Panc1 (cell line): ENCODE measurements around the gene C2orf69. TPM values are rescaled to one million over a fixed set of nuclear protein-coding genes. Genes with fewer than 3 reads are reported as not detected.

Experiments used
- ATAC-seq: fragments of 200-7000 bp; cut with Tn5 transposase; 2 replicates; pipeline ENCODE4 v1.9.1; 2020; ENCODE audit warnings: mild to moderate bottlenecking, moderate library complexity
- Bru-seq: library from RNA; stranded (reverse); fragments of 400-500 nt; gene quantifications from one replicate; lab custom pipeline; 2021; lab: Mats Ljungman, UMichigan
- BruChase-seq, 2 experiments: library from RNA; stranded (reverse); fragments of 400-500 nt; gene quantifications; one replicate each; lab custom pipeline; 2021; lab: Mats Ljungman, UMichigan
- BruUV-seq: library from RNA; stranded (reverse); fragments of 400-500 nt; replicated peaks from 2 replicates; lab custom pipeline; 2021; lab: Mats Ljungman, UMichigan
- CTCF ChIA-PET: fragments of 300-600 bp; sonication (Branson Sonifier 250); formaldehyde crosslinking; loops from one replicate; lab custom pipeline; 2022; ENCODE audit warnings: antibody characterized with exemption; lab: Charles Lee
- POLR2A ChIA-PET: fragments of 300-600 bp; sonication (Branson Sonifier 250); formaldehyde crosslinking; loops from one replicate; lab custom pipeline; 2022; ENCODE audit warnings: antibody characterized with exemption; lab: Charles Lee
- DNase-seq: peaks from one replicate; pipeline ENCODE4 v3.0.0-alpha.2; 2010; ENCODE audit warnings: low read depth, low spot score
- H3K27ac ChIP-seq: 2 replicates; pipeline ENCODE4 v1.5.1; 2011; ENCODE audit warnings: mild to moderate bottlenecking, low read length, inconsistent platforms
- H3K27me3 ChIP-seq: fragments of 200-500 bp; sonication (Bioruptor generic); 2 replicates; pipeline ENCODE4 v1.6.0; 2014; ENCODE audit warnings: low read length, inconsistent platforms; ENCODE audit not compliant: control insufficient read depth, insufficient read depth
- H3K36me3 ChIP-seq: fragments of 200-500 bp; sonication (Bioruptor generic); 2 replicates; pipeline ENCODE4 v1.5.1; 2014; ENCODE audit warnings: inconsistent platforms, mild to moderate bottlenecking, low read length, moderate library complexity; ENCODE audit not compliant: control insufficient read depth, insufficient read depth
- H3K4me1 ChIP-seq: 2 replicates; pipeline ENCODE4 v1.5.1; 2011; ENCODE audit warnings: inconsistent platforms, mild to moderate bottlenecking, low read length, moderate library complexity; ENCODE audit not compliant: control insufficient read depth, insufficient read depth
- H3K4me3 ChIP-seq, 2 experiments: 2 replicates each; pipeline ENCODE4 v1.5.1; 2011 to 2012; ENCODE audit warnings: low read depth in 2 of 2, low read length in 2 of 2, mild to moderate bottlenecking in 2 of 2, inconsistent platforms in 1 of 2, moderate library complexity in 1 of 2
- H3K9me3 ChIP-seq: fragments of 200-500 bp; sonication (Bioruptor generic); 2 replicates; pipeline ENCODE4 v1.5.1; 2014; ENCODE audit warnings: low read depth, mild to moderate bottlenecking, inconsistent platforms, low read length, moderate library complexity; ENCODE audit not compliant: control insufficient read depth, insufficient read depth
- POLR2AphosphoS5 ChIP-seq: IDR thresholded peaks from 2 replicates; pipeline ENCODE4 v1.6.1; 2012; ENCODE audit warnings: mild to moderate bottlenecking, low read depth, low read length, moderate library complexity
- SIN3A ChIP-seq: IDR thresholded peaks from 2 replicates; pipeline ENCODE4 v1.6.1; 2012; ENCODE audit warnings: low read depth, mild to moderate bottlenecking, low read length, moderate library complexity, borderline replicate concordance; ENCODE audit not compliant: insufficient read depth
- TCF7L2 ChIP-seq: IDR thresholded peaks from 2 replicates; pipeline ENCODE4 v1.6.1; 2011; ENCODE audit warnings: mild to moderate bottlenecking, low read depth, low read length, inconsistent platforms
- in situ Hi-C: cut with HindIII; loops from 2 replicates; pipeline ENCODE4 v1.10.0; 2016; ENCODE audit warnings: low sequenced_read_pairs, low pct_unique_long_range_greater_than_20kb
- intact Hi-C: fragments of 100-400 bp; cut with micrococcal nuclease; formaldehyde crosslinking; loops from one replicate; pipeline ENCODE4 v1.10.0; 2022; ENCODE audit not compliant: unreplicated experiment
- long read RNA-seq: library from polyadenylated mRNA; unstranded; transcript quantifications from one replicate; pipeline ENCODE4 v2.0.0, GENCODE V29; 2021; ENCODE audit not compliant: unreplicated experiment
- polyA plus RNA-seq: library from polyadenylated mRNA; unstranded; fragments of >200 nt; gene quantifications from one replicate; pipeline ENCODE4 v1.2.1, GENCODE V29; 2012; ENCODE audit warnings: missing spikeins; ENCODE audit not compliant: insufficient read length
- total RNA-seq: library from RNA; stranded (reverse); gene quantifications from one replicate; pipeline ENCODE4 v1.2.1, GENCODE V29; 2021; ENCODE audit not compliant: unreplicated experiment
- TF ChIP-seq, protein P1 (sequence below), 2 experiments: IDR thresholded peaks; 2 replicates each; pipeline ENCODE4 v1.6.1; 2011 to 2012; ENCODE audit warnings: low read depth in 2 of 2, control low read depth in 1 of 2, low read length in 1 of 2, mild to moderate bottlenecking in 1 of 2, moderate library complexity in 1 of 2; ENCODE audit not compliant: insufficient read depth in 1 of 2
- TF ChIP-seq, protein P2 (sequence below): fragments of 450-650 bp; IDR thresholded peaks from 2 replicates; pipeline ENCODE4 v1.5.1; 2017; ENCODE audit warnings: mild to moderate bottlenecking

Gene C2orf69, protein sequence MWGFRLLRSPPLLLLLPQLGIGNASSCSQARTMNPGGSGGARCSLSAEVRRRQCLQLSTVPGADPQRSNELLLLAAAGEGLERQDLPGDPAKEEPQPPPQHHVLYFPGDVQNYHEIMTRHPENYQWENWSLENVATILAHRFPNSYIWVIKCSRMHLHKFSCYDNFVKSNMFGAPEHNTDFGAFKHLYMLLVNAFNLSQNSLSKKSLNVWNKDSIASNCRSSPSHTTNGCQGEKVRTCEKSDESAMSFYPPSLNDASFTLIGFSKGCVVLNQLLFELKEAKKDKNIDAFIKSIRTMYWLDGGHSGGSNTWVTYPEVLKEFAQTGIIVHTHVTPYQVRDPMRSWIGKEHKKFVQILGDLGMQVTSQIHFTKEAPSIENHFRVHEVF
- total RNA-seq (21.8 TPM), Bru-seq, nascent RNA (percentile 93 among the genes with signal in this experiment), BruChase-seq, experiment 1, labeled RNA remaining after a 2-hour chase (percentile 95 among the genes with signal in this experiment), BruChase-seq, experiment 2, labeled RNA remaining after a 6-hour chase (percentile 82 among the genes with signal in this experiment)
- polyA plus RNA-seq: 13.0 TPM
- long read RNA-seq, transcript C2orf69-201 (2 exons, 3,728 nt): major isoform, 71 of 75 reads
- long read RNA-seq, partial matches to known transcripts: 1 of 75 reads
- long read RNA-seq, other reads (novel, unspliced or antisense): 3 of 75 reads

DNA sequence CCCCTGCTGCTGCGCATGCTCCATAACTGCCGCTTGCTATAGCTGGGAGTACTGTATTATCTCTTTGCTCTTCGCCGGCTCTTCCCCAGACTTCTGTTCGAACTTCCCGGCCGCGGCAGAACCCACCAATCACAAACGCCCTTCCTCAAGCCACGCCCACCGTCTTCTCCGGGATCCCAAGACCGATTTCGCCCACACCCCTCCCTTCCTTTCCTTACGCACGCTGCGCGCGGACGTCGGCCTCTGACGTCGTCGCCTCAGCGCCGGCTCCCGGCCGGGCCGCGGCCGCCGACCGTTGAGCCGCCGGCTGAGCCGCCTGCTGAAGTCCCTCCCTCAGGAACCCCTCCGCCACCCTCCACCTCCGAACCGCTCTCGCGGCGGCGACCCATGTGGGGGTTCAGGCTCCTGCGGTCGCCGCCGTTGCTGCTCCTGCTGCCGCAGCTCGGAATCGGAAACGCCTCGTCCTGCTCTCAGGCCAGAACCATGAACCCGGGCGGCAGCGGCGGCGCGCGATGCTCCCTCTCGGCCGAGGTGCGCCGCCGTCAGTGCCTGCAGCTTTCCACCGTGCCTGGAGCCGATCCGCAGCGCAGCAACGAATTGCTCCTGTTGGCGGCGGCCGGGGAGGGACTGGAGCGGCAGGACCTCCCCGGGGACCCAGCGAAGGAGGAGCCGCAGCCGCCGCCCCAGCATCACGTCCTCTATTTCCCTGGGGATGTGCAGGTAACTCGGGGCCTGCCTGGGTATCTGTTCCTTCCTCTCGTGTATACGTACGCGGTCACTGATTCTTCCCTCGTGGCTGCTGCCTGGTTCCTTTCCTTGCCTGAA, at the start of gene C2orf69:
TSS of gene C2orf69 (plus strand) at position 242 of the 825 bp plus-strand sequence. CDS start at position 388, 146 bp downstream.
- peak; percentile 86 for TF ChIP-seq POLR2AphosphoS5
- TF ChIP-seq, protein P1, sequence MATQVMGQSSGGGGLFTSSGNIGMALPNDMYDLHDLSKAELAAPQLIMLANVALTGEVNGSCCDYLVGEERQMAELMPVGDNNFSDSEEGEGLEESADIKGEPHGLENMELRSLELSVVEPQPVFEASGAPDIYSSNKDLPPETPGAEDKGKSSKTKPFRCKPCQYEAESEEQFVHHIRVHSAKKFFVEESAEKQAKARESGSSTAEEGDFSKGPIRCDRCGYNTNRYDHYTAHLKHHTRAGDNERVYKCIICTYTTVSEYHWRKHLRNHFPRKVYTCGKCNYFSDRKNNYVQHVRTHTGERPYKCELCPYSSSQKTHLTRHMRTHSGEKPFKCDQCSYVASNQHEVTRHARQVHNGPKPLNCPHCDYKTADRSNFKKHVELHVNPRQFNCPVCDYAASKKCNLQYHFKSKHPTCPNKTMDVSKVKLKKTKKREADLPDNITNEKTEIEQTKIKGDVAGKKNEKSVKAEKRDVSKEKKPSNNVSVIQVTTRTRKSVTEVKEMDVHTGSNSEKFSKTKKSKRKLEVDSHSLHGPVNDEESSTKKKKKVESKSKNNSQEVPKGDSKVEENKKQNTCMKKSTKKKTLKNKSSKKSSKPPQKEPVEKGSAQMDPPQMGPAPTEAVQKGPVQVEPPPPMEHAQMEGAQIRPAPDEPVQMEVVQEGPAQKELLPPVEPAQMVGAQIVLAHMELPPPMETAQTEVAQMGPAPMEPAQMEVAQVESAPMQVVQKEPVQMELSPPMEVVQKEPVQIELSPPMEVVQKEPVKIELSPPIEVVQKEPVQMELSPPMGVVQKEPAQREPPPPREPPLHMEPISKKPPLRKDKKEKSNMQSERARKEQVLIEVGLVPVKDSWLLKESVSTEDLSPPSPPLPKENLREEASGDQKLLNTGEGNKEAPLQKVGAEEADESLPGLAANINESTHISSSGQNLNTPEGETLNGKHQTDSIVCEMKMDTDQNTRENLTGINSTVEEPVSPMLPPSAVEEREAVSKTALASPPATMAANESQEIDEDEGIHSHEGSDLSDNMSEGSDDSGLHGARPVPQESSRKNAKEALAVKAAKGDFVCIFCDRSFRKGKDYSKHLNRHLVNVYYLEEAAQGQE (IDR thresholded peaks at IDR 0.05; ENCODE audit: insufficient read depth in 1 of 2, low read depth in 2 of 2, low read length in 1 of 2): no peak
- peak; percentile 87 for TF ChIP-seq TCF7L2
- TF ChIP-seq, protein P2, sequence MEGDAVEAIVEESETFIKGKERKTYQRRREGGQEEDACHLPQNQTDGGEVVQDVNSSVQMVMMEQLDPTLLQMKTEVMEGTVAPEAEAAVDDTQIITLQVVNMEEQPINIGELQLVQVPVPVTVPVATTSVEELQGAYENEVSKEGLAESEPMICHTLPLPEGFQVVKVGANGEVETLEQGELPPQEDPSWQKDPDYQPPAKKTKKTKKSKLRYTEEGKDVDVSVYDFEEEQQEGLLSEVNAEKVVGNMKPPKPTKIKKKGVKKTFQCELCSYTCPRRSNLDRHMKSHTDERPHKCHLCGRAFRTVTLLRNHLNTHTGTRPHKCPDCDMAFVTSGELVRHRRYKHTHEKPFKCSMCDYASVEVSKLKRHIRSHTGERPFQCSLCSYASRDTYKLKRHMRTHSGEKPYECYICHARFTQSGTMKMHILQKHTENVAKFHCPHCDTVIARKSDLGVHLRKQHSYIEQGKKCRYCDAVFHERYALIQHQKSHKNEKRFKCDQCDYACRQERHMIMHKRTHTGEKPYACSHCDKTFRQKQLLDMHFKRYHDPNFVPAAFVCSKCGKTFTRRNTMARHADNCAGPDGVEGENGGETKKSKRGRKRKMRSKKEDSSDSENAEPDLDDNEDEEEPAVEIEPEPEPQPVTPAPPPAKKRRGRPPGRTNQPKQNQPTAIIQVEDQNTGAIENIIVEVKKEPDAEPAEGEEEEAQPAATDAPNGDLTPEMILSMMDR: no peak
- peak; percentile 98 for TF ChIP-seq SIN3A
- in situ Hi-C loops: no loop called here
- H3K9me3 ChIP-seq: peaks cover 4% of the 10 kb centered on the region; the same call in 1 of the 2 replicates
- POLR2A ChIA-PET: interaction anchor here (0.5 to 0.7 kb wide), 2 partner anchors 43 to 538 kb away, joined by 3 read pairs; no protein-coding TSS in a partner anchor
- ATAC-seq (peak; percentile 96), DNase-seq (peak; percentile 96)
- H3K27me3 ChIP-seq: no peaks in the 10 kb centered on the region
- H3K4me3 ChIP-seq: peak within 1 kb of the TSS; percentile 91
- peaks cover 19% of the 10 kb centered on the region for H3K4me1 ChIP-seq
- peak within 1 kb of the TSS; percentile 100 for H3K27ac ChIP-seq
- BruUV-seq: no TSS peak
- peaks cover 5% of the 10 kb centered on the region for H3K36me3 ChIP-seq
- CTCF ChIA-PET: no interaction called here
- intact Hi-C loops: no loop called here

DNA sequence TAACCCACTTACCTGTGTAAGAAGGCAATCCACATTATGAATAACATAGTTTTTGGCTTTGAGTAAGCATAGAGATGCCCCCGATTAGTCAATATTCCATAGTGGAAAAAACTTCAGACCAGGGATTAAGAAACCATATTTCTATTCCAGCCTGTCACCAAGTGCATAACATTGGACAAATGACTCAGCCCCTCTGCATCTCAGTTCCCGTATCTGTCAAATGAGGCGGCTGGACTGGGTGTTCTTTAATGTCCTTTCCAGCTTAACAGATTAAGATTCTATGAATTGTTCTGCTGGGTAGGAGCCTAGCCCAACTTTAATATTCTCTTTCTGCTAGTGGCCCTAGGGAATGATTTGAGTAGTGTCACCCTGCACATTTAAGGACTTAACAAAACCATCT, 48.3 kb upstream of the C2orf69 start:
- no TSS peak for BruUV-seq
- Histone ChIP-seq H3K36me3 (no peaks in the 10 kb centered on the region), H3K27me3 (peaks cover 6% of the 10 kb centered on the region; the same call in 1 of the 2 replicates), H3K4me1 (no peaks in the 10 kb centered on the region), H3K4me3 (no peak overlapping the region), H3K9me3 (no peaks in the 10 kb centered on the region), H3K27ac (no peak overlapping the region)
- ChIA-PET POLR2A (no interaction called here), CTCF (no interaction called here)
- no peak for ATAC-seq
- intact Hi-C loops (no loop called here), in situ Hi-C loops (no loop called here)
- no peak for DNase-seq
- TF ChIP-seq TCF7L2: no peak
- TF ChIP-seq, protein P2: no peak
- no peak for TF ChIP-seq POLR2AphosphoS5
- TF ChIP-seq, protein P1 (IDR thresholded peaks at IDR 0.05; ENCODE audit: insufficient read depth in 1 of 2, low read depth in 2 of 2, low read length in 1 of 2): no peak
- TF ChIP-seq SIN3A: no peak
